ENCODE measurements around the gene PDCD7. TPM values are rescaled to one million over a fixed set of nuclear protein-coding genes. Genes with fewer than 3 reads are reported as not detected.

The PDCD7 gene
- total and polyA plus RNA-seq, 2 of the 4 experiments (the other 2 are of a cell fraction): 4.7 to 12.3 TPM

GRCh38 chr15:65165875-65166274 is 32.3 kb upstream of the PDCD7 start:
- no peak overlapping the region for H3K4me3 ChIP-seq (ENCODE audit: insufficient read depth, low read depth, low read length)
- H4K91ac ChIP-seq (ENCODE audit: insufficient read depth, low read depth, low read length): no peak overlapping the region
- no peaks in the 10 kb centered on the region for H3K27me3 ChIP-seq (ENCODE audit: control insufficient read depth, insufficient read depth, low read length)
- H3K9me1 ChIP-seq (ENCODE audit: insufficient read depth, low read length): 0 out of 2 replicates have a peak, but pooled peaks cover 3% of the 10 kb centered on the region
- H3K56ac ChIP-seq (ENCODE audit: extremely low read depth, insufficient read depth, low read length): no peak overlapping the region
- no peak for DNase-seq
- CTCF ChIA-PET: interaction anchor here (0.6 to 1.2 kb wide), 2 partner anchors 14 to 1209 kb away, joined by 3 read pairs; no protein-coding TSS in a partner anchor
- no peak overlapping the region for H2AK9ac ChIP-seq (replicated peaks; ENCODE audit: low read depth, low read length, poor library complexity)
- H3K4ac ChIP-seq (ENCODE audit: low read depth, low read length): no peak overlapping the region
- H2BK15ac ChIP-seq (ENCODE audit: low read depth, low read length): no peak overlapping the region
- no peak overlapping the region for H2AFZ ChIP-seq (replicated peaks; ENCODE audit: low read length, poor library complexity)
- no peak overlapping the region for H4K5ac ChIP-seq (ENCODE audit: low read depth, low read length)
- H3K9ac ChIP-seq (ENCODE audit: low read depth, low read length): no peak overlapping the region
- peaks cover 27% of the 10 kb centered on the region for H3K36me3 ChIP-seq (ENCODE audit: control insufficient read depth, insufficient read depth, low read length)
- intact Hi-C loops (cut with micrococcal nuclease): loop anchor here (10.0 kb wide), 1 partner anchor 51 kb away; the partner anchor contains the start of gene UBAP1L
- no peak overlapping the region for H3K14ac ChIP-seq (replicated peaks; ENCODE audit: low read depth, low read length)
- no peak overlapping the region for H2BK5ac ChIP-seq (ENCODE audit: low read depth, low read length, poor library complexity, severe bottlenecking)
- H3K18ac ChIP-seq (ENCODE audit: low read depth, low read length): no peak overlapping the region
- no peak overlapping the region for H2AK5ac ChIP-seq (ENCODE audit: low read depth, low read length)
- no peak overlapping the region for H3K23ac ChIP-seq (ENCODE audit: low read depth, low read length)
- no peak overlapping the region for H2BK120ac ChIP-seq (ENCODE audit: low read depth, low read length)
- H3K79me1 ChIP-seq (ENCODE audit: low read depth in 1 of 2, low read length in 2 of 2): peaks cover 8 to 32% of the 10 kb centered on the region in 2 experiments; a peak in 3 of 4 replicates
- POLR2A ChIA-PET (ENCODE audit: unreplicated experiment): no interaction called here
- H3K4me2 ChIP-seq (ENCODE audit: low read depth, low read length): no peak overlapping the region
- H2BK20ac ChIP-seq (ENCODE audit: low read depth, low read length): no peak overlapping the region
- dilution Hi-C loops (cut with HindIII; ENCODE audit: low sequenced_read_pairs, unreplicated experiment): no loop called here
- no peaks in the 10 kb centered on the region for H3K4me1 ChIP-seq (ENCODE audit: control insufficient read depth, insufficient read depth, low read length)
- H4K20me1 ChIP-seq (ENCODE audit: insufficient read depth, low read length): peaks cover 8% of the 10 kb centered on the region; the same call in 1 of the 2 replicates
- H4K8ac ChIP-seq (ENCODE audit: low read depth in 2 of 2, low read length in 2 of 2): no peak overlapping the region
- WGBS, 2 experiments (ENCODE audit: extremely low coverage in 2 of 2, insufficient read length in 1 of 2): no CpG with 5 or more reads among the region's 2 CpGs
- in situ Hi-C loops (cut with MboI; ENCODE audit: low sequenced_read_pairs): no loop called here
- no TSS peak for BruUV-seq (replicated peaks)
- TF ChIP-seq USF2 (IDR thresholded peaks at IDR 0.05; ENCODE audit: low read depth, low read length) (no peak), RFX5 (IDR thresholded peaks at IDR 0.05; ENCODE audit: low read depth, low read length) (no peak), NFE2L2 (IDR thresholded peaks at IDR 0.05; ENCODE audit: low read depth, low read length) (no peak), CTCF (conservative IDR thresholded peaks at IDR 0.05; ENCODE audit: low read depth, low read length) (no peak)
- ATAC-seq (ENCODE audit: low read depth): no peak
- no peaks in the 10 kb centered on the region for H3K9me3 ChIP-seq (ENCODE audit: control insufficient read depth, insufficient read depth, low read length)
- H3K27ac ChIP-seq (ENCODE audit: insufficient read depth, low read length): no peak overlapping the region
